ENCODE data around the gene ACTL7B. TPM values are rescaled to one million over a fixed set of nuclear protein-coding genes. Genes with fewer than 3 reads are reported as not detected.

The ACTL7B gene
- total RNA-seq, 1 donor: not detected

DNA sequence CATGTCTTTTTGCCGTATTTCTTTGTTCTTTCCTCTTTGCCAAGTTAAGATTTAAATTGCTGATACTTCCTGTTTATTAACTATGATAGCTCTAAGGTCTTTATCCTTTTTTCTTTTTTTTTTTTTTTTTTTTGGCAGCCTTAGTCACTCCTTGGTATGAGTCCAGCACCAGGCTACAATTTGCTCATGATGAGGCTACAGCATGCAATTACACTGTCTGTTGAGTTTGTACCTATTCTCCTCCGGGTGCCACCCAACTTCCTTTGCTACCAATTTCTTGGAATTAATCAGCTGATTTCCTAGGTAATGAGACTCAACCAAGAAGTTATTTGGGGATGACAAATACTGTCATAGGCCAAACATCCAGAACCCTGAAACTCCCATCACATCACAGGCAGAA, 25.5 kb downstream of the ACTL7B start:
- TF ChIP-seq, protein P1, sequence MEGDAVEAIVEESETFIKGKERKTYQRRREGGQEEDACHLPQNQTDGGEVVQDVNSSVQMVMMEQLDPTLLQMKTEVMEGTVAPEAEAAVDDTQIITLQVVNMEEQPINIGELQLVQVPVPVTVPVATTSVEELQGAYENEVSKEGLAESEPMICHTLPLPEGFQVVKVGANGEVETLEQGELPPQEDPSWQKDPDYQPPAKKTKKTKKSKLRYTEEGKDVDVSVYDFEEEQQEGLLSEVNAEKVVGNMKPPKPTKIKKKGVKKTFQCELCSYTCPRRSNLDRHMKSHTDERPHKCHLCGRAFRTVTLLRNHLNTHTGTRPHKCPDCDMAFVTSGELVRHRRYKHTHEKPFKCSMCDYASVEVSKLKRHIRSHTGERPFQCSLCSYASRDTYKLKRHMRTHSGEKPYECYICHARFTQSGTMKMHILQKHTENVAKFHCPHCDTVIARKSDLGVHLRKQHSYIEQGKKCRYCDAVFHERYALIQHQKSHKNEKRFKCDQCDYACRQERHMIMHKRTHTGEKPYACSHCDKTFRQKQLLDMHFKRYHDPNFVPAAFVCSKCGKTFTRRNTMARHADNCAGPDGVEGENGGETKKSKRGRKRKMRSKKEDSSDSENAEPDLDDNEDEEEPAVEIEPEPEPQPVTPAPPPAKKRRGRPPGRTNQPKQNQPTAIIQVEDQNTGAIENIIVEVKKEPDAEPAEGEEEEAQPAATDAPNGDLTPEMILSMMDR (IDR thresholded peaks at IDR 0.05; ENCODE audit: insufficient read depth, low read depth, low read length): no peak
- DNase-seq (ENCODE audit: low read depth): no peak
- H3K4me3 ChIP-seq (ENCODE audit: low read depth, low read length): no peak overlapping the region

DNA sequence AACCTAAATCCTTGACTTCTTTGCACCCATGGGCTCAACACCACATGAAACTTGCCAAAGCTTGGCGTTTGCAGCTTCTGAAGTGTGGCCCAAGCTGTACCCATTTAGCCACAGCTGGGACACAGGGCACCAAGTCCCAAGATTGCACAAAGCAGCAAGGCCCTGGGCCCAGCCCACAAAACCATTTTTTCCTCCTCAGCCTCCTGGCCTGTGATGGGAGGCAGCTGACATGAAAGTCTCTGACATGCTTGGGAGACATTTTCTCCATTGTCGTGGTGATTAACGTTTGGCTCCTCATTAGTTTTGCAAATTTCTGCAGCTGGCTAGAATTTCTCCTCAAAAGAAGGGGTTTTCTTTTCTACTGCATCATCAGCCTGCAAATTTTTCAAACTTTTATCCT, 32.0 kb downstream of the ACTL7B start:
- H3K4me3 ChIP-seq (ENCODE audit: low read depth, low read length): no peak overlapping the region
- TF ChIP-seq, protein P1 (IDR thresholded peaks at IDR 0.05; ENCODE audit: insufficient read depth, low read depth, low read length): no peak
- no peak for DNase-seq (ENCODE audit: low read depth)

DNA sequence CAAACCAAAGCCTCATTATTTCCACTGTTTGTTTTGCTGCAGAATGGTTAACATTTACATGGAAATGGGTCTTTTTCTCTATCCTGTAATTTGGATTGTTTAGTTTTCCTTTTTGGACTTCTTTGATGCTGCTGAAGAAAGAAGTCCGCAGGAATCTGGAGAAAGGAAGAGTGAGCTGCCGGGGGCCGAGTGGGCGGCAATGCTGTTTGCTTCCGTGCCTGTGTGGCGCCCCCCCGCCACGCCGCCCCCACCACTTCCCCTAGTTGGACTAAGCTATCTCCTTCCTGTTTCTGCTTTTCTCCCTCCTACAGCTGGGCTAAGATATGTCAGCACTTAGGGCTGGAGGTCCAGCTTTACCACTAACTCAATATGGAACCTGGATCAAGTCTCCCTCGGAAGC, 39.7 kb downstream of the ACTL7B start:
- no peak for DNase-seq (ENCODE audit: low read depth)
- TF ChIP-seq, protein P1 (IDR thresholded peaks at IDR 0.05; ENCODE audit: insufficient read depth, low read depth, low read length): no peak
- H3K4me3 ChIP-seq (ENCODE audit: low read depth, low read length): no peak overlapping the region

DNA sequence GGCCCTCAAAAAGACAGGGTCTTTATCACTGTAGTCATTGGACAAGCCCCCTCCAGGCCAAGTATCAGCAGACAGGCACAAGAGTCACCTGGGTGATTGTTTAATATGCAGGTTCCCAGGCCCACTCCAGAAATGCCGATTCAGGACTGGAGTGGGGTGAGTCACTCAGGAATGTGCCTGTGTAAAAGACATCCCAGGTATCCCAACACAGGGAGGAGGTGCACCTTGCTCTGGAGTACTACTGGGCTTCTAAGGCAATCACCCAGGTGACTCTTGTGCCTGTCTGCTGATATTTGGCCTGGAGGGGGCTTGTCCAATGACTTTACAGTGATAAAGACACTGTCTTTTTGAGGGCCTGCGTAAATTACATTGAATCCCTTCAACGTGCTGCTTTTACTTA, 40.6 kb downstream of the ACTL7B start:
- H3K4me3 ChIP-seq (ENCODE audit: low read depth, low read length): no peak overlapping the region
- no peak for DNase-seq (ENCODE audit: low read depth)
- TF ChIP-seq, protein P1 (IDR thresholded peaks at IDR 0.05; ENCODE audit: insufficient read depth, low read depth, low read length): no peak

DNA sequence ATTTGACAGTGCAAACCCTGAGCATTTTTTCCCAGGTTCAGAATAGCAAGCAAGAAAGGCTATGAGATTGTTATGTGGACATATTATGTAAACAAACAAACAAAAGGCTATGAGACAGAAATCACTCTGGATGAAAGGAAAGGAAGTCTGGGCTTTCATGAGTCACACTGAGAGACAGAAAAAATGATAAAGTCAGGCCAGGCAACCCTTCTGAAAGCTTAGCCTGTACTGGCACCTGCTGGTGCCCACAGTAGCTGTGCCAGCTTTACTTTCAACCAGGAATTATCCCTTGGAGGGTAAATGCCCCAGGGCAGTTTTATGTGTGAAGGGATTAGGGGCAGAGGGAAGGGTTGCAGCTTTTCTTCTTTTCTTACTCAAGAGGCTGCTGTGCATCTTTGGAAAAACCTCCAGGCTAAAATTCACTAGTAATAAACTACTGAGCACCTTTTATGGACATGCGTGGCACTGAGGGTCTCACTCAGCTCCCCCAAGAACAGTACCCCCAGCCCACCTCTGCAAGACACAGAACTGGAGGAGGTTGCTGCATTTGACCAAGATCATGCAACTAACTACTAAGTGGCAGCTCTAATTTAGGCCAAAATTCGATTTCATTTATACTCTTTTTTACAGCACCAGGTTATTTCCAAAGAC, 41.7 kb downstream of the ACTL7B start:
- no peak overlapping the region for H3K4me3 ChIP-seq (ENCODE audit: low read depth, low read length)
- TF ChIP-seq, protein P1 (IDR thresholded peaks at IDR 0.05; ENCODE audit: insufficient read depth, low read depth, low read length): peak; percentile 31
- DNase-seq (ENCODE audit: low read depth): peak; percentile 28

DNA sequence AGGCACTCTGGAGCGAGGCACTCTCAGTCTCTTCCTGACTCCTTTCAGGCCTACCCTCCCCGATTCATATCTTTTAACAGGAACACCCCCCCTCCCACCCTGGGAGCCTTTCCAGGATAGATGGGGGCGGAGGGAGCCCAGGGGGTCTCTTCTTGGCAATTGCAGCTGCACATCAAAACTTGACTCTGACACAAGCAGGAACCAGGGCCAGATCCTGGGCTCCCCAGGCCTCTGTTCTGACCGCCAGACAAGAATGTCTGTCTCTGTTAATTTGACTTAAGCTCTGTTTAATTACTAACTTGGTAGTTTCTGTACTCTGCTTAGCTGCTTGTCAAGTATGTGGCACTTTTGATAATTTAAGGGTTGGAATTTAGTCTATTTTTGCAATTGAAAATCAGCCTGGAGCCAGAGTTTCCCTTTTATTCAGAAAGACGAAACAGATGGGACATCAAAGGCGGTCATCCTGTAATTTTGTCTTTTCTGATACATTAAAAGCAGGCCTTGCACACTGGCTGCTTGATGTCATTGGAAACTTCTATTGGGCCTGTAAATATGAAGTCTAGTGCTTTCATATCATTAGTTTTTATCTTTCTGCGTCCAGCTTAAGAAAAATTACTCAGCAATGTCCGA, 43.3 kb downstream of the ACTL7B start:
- TF ChIP-seq, protein P1 (IDR thresholded peaks at IDR 0.05; ENCODE audit: insufficient read depth, low read depth, low read length): no peak
- no peak overlapping the region for H3K4me3 ChIP-seq (ENCODE audit: low read depth, low read length)
- no peak for DNase-seq (ENCODE audit: low read depth)
